Measurements from ENCODE around the gene ADAMTSL1.

- no peak for TF ChIP-seq CTCF (IDR thresholded peaks at IDR 0.05)
- no peak for TF ChIP-seq POLR2AphosphoS5 (IDR thresholded peaks at IDR 0.05)
Observed at GRCh38 chr9:18604767-18605730, 131.1 kb downstream of the ADAMTSL1 start.

Measured in suprapubic skin (tissue), 3 donors.